NCI-H510A (cell line): ENCODE measurements around the gene LGALS1.
A peak's percentile ranks its signal among the peaks of the same experiment; 100 is the strongest.

Experiments
- DNase-seq: peaks from one replicate; lab custom pipeline; 2025; lab: John Stamatoyannopoulos, UW

Gene LGALS1

GRCh38 chr22:37674951-37675929 lies at the start of gene LGALS1:
Gene LGALS1 (plus strand): TSS chr22:37675636. CDS start chr22:37675703, 67 bp downstream.
- peak; percentile 62 for DNase-seq

GRCh38 chr22:37625737-37626136 lies 49.7 kb upstream of the LGALS1 start:
- no peak for DNase-seq

- no peak for DNase-seq
Measured at GRCh38 chr22:37626144-37626543, 49.3 kb upstream of the LGALS1 start.

GRCh38 chr22:37626556-37627075 lies 48.8 kb upstream of the LGALS1 start:
- DNase-seq: no peak

- DNase-seq: no peak
Measured at GRCh38 chr22:37627121-37627520, 48.3 kb upstream of the LGALS1 start.

- no peak for DNase-seq
Measured at GRCh38 chr22:37627545-37627944, 47.9 kb upstream of the LGALS1 start.

GRCh38 chr22:37628830-37629229 lies 46.6 kb upstream of the LGALS1 start:
- DNase-seq: no peak

- DNase-seq: no peak
Measured at GRCh38 chr22:37629928-37630327, 45.5 kb upstream of the LGALS1 start.

GRCh38 chr22:37630839-37631435 lies 44.5 kb upstream of the LGALS1 start:
- DNase-seq: no peak

- no peak for DNase-seq
Measured at GRCh38 chr22:37631448-37632173, 43.8 kb upstream of the LGALS1 start.

- DNase-seq: no peak
Measured at GRCh38 chr22:37632174-37633088, 43.0 kb upstream of the LGALS1 start.

GRCh38 chr22:37633089-37633624 lies 42.3 kb upstream of the LGALS1 start:
- no peak for DNase-seq

- DNase-seq: no peak
Measured at GRCh38 chr22:37633625-37634416, 41.6 kb upstream of the LGALS1 start.

GRCh38 chr22:37634417-37634924 lies 41.0 kb upstream of the LGALS1 start:
- DNase-seq: no peak

- no peak for DNase-seq
Measured at GRCh38 chr22:37635157-37635556, 40.3 kb upstream of the LGALS1 start.

GRCh38 chr22:37636186-37636948 lies 39.1 kb upstream of the LGALS1 start:
- no peak for DNase-seq

GRCh38 chr22:37636949-37637273 lies 38.5 kb upstream of the LGALS1 start:
- DNase-seq: no peak

GRCh38 chr22:37638391-37639069 lies 36.9 kb upstream of the LGALS1 start:
- no peak for DNase-seq
